GM12878 (cell line): ENCODE measurements around the gene PKHD1. TPM values are rescaled to one million over a fixed set of nuclear protein-coding genes. Genes with fewer than 3 reads are reported as not detected.

Source experiments
- ATAC-seq: fragments of 200-7000 bp; cut with Tn5 transposase; 3 replicates; pipeline ENCODE4 v1.9.1; 2020; ENCODE audit warnings: mild to moderate bottlenecking, moderate library complexity
- BruUV-seq: library from RNA; stranded (reverse); fragments of 400-500 nt; replicated peaks from 2 replicates; lab custom pipeline; 2021; lab: Mats Ljungman, UMichigan
- CTCF ChIA-PET: fragments of 300-600 bp; sonication (Branson Sonifier 250); formaldehyde crosslinking; extraction: SDS; loops from one replicate; lab custom pipeline; 2021; ENCODE audit warnings: inconsistent platforms; lab: Yijun Ruan, JAX
- POLR2A ChIA-PET: fragments of 350-600 bp; formaldehyde crosslinking; extraction: SDS; loops from one replicate; lab custom pipeline; 2021; ENCODE audit warnings: inconsistent platforms; lab: Charles Lee
- RAD21 ChIA-PET: fragments of 300-600 bp; sonication (Branson Sonifier 250); formaldehyde crosslinking; loops from one replicate; lab custom pipeline; 2023; ENCODE audit warnings: antibody characterized with exemption; ENCODE audit not compliant: unreplicated experiment; lab: Charles Lee
- SMC1A ChIA-PET: fragments of 300-600 bp; sonication (Branson Sonifier 250); formaldehyde crosslinking; loops from one replicate; lab custom pipeline; 2023; ENCODE audit not compliant: unreplicated experiment, uncharacterized antibody; lab: Charles Lee
- DNase-seq: peaks from one replicate; pipeline ENCODE4 v3.0.0-alpha.2; 2011; ENCODE audit warnings: low read depth, low spot score
- FAIRE-seq: peaks from 3 replicates; lab custom pipeline; 2011; peaks lifted over from hg19 to GRCh38; lab: Jason Lieb, UNC
- H2AFZ ChIP-seq: 2 replicates; pipeline ENCODE4 v1.6.0; 2011; ENCODE audit warnings: low read depth, low read length, control low read depth; ENCODE audit not compliant: control insufficient read depth
- H3K27ac ChIP-seq: 2 replicates; pipeline ENCODE4 v1.5.1; 2011; ENCODE audit warnings: control low read depth; ENCODE audit not compliant: control insufficient read depth, insufficient read depth
- H3K27me3 ChIP-seq, 2 experiments: replicated peaks in 1 of 2; 2 replicates each; pipeline versions ENCODE4 v1.6.0 to v1.6.1; 2011; ENCODE audit warnings: low read length in 1 of 2; ENCODE audit not compliant: control insufficient read depth in 2 of 2, insufficient read depth in 2 of 2
- H3K36me3 ChIP-seq, 2 experiments: 2 replicates each; pipeline ENCODE4 v1.5.1; 2011; ENCODE audit warnings: low read length in 1 of 2; ENCODE audit not compliant: control insufficient read depth in 2 of 2, insufficient read depth in 2 of 2
- H3K4me1 ChIP-seq: 2 replicates; pipeline ENCODE4 v1.6.1; 2011; ENCODE audit warnings: mild to moderate bottlenecking, low read length, moderate library complexity, mixed read lengths; ENCODE audit not compliant: control insufficient read depth, insufficient read depth
- H3K4me2 ChIP-seq: 2 replicates; pipeline ENCODE4 v1.6.0; 2011; ENCODE audit warnings: control low read depth; ENCODE audit not compliant: control insufficient read depth, insufficient read depth
- H3K4me3 ChIP-seq: fragments of 200-600 bp; sonication (generic); 2 replicates; pipeline ENCODE4 v1.5.1; 2016
- H3K79me2 ChIP-seq: 2 replicates; pipeline ENCODE4 v1.6.0; 2011; ENCODE audit warnings: low read length; ENCODE audit not compliant: control insufficient read depth, insufficient read depth
- H3K9ac ChIP-seq: 2 replicates; pipeline ENCODE4 v1.8.0; 2011; ENCODE audit warnings: low read length, control low read depth, mixed read lengths; ENCODE audit not compliant: control insufficient read depth, insufficient read depth
- H3K9me3 ChIP-seq: replicated peaks from 3 replicates; pipeline ENCODE4 v1.5.1; 2011; ENCODE audit warnings: mild to moderate bottlenecking, low read length; ENCODE audit not compliant: control insufficient read depth, insufficient read depth
- H4K20me1 ChIP-seq: 2 replicates; pipeline ENCODE4 v1.6.0; 2011; ENCODE audit not compliant: control insufficient read depth, insufficient read depth
- FOXK2 ChIP-seq: fragments of 450-650 bp; IDR thresholded peaks from 2 replicates; pipeline ENCODE4 v1.6.1; 2017; ENCODE audit warnings: mild to moderate bottlenecking, moderate library complexity
- KDM1A ChIP-seq: fragments of 200-600 bp; sonication (generic); IDR thresholded peaks from 2 replicates; pipeline ENCODE4 v1.6.1; 2016; ENCODE audit warnings: borderline replicate concordance
- ZNF687 ChIP-seq: fragments of 450-650 bp; IDR thresholded peaks from 2 replicates; pipeline ENCODE4 v1.6.1; 2017; ENCODE audit warnings: mild to moderate bottlenecking, moderate library complexity
- in situ Hi-C: fragments of 300-500 bp; cut with MboI; formaldehyde crosslinking; loops from 9 replicates; pipeline ENCODE4 v1.14.3; 2018; ENCODE audit warnings: mixed read lengths
- intact Hi-C: fragments of 100-400 bp; cut with micrococcal nuclease; formaldehyde crosslinking; loops from one replicate; pipeline ENCODE4 v1.14.2; 2022; ENCODE audit not compliant: unreplicated experiment
- polyA plus RNA-seq, 11 experiments: library from polyadenylated mRNA; depleted of rRNA in 4 of 11; unstranded in 6 of 11; stranded (reverse) in 5 of 11; fragments of >200 nt; fragmentation: Nextera tagmentation in 4 of 11; fragmentation: Illumina TruSeq in 1 of 11; extraction: Ambion mirVana in 4 of 11; extraction: Trizol in 1 of 11; gene quantifications; 1 replicate in 1 of 11; 2 replicates in 10 of 11; pipeline versions ENCODE4 v1.2.1 to v1.2.3, GENCODE V29; 2011 to 2016; ENCODE audit warnings: inconsistent platforms in 2 of 11, missing spikeins in 2 of 11, low read depth in 1 of 11
- total RNA-seq, 4 experiments: library from RNA; depleted of rRNA in 3 of 4; stranded (reverse); fragments of >200 nt in 3 of 4; fragmentation: Illumina TruSeq in 1 of 4; extraction: Trizol in 1 of 4; gene quantifications; 2 replicates each; pipeline versions ENCODE4 v1.2.1 to v1.2.3, GENCODE V29; 2013 to 2021

Gene PKHD1
- total and polyA plus RNA-seq, 10 of the 15 experiments (the other 5 are each of a cell fraction or from before 2014, with no cell fraction given) = under 0.01 to 0.90 (median 0.02) TPM; not detected in 1

DNA sequence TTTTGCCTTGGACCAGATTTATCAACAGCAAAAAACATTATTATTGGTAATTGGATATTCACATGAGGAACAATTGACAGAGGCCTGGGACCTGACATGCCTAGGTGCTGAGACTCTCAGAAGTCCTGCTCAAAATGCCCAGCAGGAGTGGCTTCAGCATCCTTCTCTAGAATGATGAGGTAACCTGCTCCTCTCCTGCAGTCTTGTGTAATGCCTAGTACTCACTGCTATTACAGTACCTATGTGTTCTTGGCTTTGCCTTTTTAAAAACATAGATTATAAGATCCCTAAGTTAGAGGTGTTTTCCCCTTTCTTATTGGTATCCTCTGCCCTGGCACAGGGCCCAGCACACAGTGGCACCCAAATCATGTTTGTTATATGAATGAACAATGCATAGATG lies 230.9 kb downstream of the PKHD1 start:
- H3K79me2 ChIP-seq = no peaks in the 10 kb centered on the region
- in situ Hi-C loops (loop anchor here (5.0 to 10.0 kb wide), 3 partner anchors 106 to 378 kb away; no protein-coding TSS in a partner anchor), intact Hi-C loops (loop anchor here (10.0 kb wide), 1 partner anchor 292 kb away; no protein-coding TSS in a partner anchor)
- H3K9me3 ChIP-seq = no peaks in the 10 kb centered on the region
- no peak overlapping the region for H2AFZ ChIP-seq
- no peaks in the 10 kb centered on the region for H3K4me1 ChIP-seq
- H3K4me2 ChIP-seq = no peak overlapping the region
- no peak for TF ChIP-seq FOXK2
- no peak for TF ChIP-seq ZNF687
- no peak for TF ChIP-seq KDM1A
- H3K36me3 ChIP-seq = no peaks in the 10 kb centered on the region
- no peak overlapping the region for H3K27ac ChIP-seq
- ChIA-PET POLR2A (no interaction called here), SMC1A (interaction anchor here (3.1 to 6.7 kb wide), 2 partner anchors 104 to 165 kb away, joined by 43 to 83 read pairs; no protein-coding TSS in a partner anchor), RAD21 (interaction anchor here (1.6 to 2.7 kb wide), 2 partner anchors 95 to 166 kb away, joined by 5 to 13 read pairs; no protein-coding TSS in a partner anchor), CTCF (interaction anchor here (1.2 to 4.3 kb wide), 2 partner anchors 93 to 103 kb away, joined by 3 to 73 read pairs; no protein-coding TSS in a partner anchor)
- H4K20me1 ChIP-seq = no peaks in the 10 kb centered on the region
- H3K9ac ChIP-seq = no peak overlapping the region
- DNase-seq (no peak), FAIRE-seq (no peak), ATAC-seq (peak; percentile 15; the same call in 2 of the 3 replicates)
- H3K4me3 ChIP-seq = no peak overlapping the region
- no peaks in the 10 kb centered on the region; a peak in 1 of 4 replicates for H3K27me3 ChIP-seq
- BruUV-seq = no TSS peak
